RPMI8226 (cell line): ENCODE measurements around the gene TRIO.

ENCODE experiments used
- DNase-seq: peaks from one replicate; pipeline ENCODE4 v3.0.0-alpha.2; 2015

TRIO gene

DNA sequence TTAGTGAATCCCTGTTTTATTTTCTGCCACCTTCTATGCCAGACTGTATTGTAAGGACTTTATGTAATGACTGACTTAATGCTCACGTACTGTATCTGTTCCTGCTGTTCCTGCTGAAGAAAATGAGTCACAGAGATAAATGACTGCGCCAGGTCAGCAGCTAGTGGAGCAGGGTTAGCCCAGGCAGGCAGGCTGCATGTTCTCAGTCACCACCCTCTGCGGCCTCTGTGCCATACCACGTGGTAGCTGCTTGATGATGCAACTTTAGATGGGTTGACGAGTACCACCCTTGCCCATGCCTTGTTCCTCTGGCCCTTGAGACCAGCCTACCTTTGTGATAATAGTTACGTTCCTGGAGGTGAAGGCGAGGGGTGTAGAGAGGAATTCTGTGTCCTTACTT, 161.9 kb downstream of the TRIO start:
- DNase-seq: no peak

DNA sequence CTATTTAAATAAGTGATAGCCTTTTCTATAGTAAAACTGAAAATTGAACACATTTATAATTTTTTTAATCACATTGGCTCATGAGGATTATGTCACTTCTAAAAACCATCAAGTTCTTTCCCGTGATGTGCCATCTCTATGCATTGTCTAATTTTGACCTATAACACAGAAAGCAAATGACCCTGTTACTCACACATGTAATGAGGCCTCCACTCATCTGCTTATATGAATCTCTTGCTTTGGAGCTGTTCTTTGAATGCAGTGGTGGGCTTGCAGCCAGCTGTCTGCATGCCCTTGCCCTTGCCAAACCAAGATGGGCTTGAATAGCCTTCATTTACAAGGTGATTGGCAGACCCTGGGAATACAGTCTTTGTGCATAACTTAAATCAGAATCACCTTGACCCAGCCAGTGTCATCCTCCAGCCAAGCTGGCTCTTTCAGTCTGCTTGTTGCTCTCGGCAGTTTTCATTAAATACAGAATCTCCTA, 163.2 kb downstream of the TRIO start:
- DNase-seq: no peak

DNA sequence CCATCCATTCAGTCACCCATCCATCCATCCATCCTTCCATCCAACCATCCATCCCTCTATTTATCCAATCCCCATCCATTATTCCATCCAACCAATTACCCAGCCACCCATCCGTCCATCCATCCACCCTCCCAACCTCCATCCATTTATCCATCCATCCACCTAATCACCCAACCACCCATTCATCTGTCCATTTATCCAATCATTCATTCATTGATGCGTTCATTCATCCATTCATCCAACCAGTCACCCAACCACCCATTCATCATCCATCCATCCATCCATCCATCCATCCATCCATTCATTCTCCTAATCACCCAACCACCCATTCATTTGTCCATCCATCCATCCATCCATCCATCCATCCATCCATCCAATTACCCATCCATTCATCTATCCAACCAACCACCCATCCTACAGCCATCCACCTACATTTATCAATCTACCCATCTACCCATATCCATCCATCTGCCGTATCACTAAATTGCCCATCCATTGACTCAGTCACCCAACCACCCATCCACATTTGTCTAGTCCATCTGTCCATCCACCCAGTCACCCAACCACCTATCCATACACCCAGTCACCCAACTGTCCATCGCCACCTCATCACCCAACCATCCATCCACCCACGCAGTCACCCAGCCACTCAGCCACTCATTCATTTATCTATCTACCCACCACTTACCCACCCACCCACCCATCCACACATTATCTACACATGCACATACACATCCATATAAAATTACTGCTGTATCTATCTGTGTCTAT, 165.4 kb downstream of the TRIO start:
- DNase-seq: no peak

DNA sequence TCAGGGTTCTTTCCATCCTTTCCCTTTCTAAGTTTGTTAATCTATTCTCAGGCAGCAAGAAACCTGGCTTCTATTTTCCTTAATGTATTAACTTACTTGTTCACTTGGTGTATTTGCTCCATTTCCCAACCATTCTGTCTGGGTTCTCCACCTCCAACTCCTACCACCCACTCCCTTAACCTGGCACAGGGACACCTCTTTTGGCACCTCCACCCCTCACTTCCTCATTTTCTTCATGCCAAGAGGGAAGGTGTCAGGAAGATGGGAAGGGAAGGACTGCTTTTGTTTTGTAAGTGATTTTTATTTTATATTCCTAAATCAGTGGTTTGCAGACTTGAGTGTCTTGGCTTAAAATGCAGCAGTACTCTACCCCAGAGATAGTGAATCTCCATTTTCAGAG, 166.1 kb downstream of the TRIO start:
- no peak for DNase-seq

DNA sequence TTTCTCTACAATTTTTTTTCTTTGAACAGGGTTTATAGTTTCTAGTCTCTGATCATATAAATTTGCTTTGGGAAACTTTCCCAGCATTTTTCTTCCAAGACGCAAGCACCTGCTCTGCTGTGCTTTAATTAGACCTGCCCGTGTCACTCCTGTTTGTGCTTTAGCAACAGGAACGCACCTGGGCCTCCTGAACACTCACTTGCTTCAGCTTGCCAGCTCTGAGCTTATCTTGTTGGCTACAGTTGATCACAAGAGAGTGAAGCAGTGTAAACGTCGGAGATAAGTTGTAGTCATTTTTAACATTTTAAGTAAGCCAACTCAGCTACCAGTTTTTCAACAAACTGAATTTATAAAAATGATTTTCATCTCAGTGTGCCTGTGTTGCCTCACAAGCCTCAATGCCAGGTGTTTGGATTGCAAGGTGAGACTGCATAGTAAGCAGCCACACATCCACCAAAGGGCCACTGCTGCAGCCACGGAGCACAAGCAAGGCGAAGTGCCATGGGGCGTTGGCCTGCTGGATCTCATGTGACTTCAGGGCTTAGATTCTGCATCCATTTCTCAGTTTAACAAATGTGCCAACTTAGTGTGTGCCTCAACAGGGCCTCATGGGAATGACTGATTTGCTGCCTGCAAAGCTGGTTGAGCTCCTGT, 166.9 kb downstream of the TRIO start:
- DNase-seq: no peak

DNA sequence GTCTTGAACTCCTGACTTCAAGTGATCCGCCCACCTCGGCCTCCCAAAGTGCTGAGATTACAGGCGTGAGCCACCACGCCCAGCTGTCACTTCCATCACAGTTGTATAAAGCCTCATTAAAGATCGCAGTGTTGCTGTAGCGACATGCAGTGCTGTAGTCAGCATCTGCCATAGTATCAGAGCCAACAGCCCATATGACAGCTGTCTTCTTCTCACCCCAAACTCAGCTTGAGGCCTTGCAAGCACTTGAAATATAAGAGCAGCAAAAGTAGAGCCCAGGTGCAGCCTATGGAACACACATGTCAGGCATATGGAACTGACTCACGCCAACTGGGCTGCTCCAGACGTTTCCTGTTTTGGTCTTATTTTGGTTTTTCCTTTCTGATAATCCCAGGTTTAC, 167.8 kb downstream of the TRIO start:
- DNase-seq: no peak

DNA sequence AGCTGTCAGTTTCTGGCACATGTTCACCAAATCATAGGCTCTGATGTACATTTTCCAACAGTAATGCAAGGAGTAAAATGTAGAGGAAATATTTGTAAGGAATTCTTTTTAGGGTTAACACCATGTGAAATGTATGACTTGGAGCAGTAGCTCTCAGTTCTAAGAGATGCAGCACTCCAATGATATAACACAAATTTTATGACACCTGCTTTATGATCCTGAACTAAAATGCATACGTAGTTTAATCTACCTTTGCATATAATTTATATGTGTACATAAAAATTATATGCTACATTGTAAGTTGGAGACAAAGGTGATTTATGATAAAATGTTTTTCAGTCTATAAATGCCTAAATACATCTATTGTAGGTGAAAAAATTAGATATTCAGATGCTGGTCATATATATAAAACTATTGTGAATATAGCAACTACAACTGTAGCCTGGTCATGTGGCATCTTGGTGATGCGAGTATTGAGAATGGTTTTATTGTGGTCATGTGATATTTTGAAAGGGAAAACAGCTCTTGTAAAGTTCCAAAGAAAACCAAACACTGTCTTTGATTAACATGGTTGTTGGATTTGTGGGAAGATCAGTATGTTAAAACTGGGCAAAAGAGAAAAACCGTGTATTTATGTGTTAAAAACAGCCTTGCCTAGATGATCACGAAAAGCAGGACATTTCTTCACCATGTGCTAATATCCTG, 171.0 kb downstream of the TRIO start:
- no peak for DNase-seq

DNA sequence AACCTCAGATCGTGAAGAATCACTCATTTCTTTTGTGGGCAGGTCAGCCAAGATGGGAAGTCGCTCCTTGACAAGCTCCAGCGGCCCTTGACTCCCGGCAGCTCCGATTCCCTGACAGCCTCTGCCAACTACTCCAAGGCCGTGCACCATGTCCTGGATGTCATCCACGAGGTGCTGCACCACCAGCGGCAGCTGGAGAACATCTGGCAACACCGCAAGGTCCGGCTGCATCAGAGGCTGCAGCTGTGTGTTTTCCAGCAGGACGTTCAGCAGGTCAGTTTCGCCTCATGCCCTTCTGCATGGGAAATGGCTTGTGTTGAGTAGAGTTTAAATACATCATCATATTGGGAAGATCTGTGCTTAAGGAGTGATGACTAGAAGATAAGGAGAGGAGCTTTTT, 173.3 kb downstream of the TRIO start:
- DNase-seq: no peak

DNA sequence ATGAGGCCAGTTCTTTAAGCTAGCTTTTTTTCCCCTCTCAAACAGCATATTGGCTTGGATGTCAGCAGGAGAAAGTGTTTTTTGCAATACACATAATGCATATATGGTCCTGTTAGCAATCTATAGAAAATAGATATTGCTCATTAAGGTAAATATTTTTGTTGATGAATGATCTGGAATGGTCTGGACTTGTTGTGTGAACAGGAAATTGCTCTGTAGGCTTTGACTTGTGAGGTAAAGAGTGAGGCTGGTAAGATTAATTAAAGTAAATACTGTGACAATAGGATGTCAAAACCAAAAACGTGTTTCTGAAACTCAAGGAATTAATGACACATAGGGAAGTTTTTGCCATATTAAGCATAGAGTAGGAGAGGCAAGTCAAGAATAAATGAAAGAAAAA, 176.0 kb downstream of the TRIO start:
- DNase-seq: no peak

DNA sequence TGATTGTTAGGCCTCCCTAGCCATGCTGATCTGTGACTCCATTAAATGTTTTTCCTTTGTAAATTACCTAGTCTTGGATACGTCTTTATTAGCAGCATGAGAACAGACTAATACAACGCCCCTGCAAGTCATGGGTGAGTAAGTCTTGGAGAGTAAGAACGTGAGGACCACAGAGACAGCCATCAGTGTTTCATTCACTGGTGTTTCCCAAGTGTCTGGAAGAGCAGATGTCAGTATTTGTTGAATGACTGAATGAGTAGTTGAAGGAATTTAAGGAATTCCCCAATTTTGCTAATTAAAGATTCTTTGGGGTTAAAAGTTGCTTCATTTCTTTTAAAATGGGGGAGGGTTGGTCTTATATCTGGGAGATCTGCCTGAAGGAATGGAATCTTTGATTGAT, 178.8 kb downstream of the TRIO start:
- DNase-seq: no peak

DNA sequence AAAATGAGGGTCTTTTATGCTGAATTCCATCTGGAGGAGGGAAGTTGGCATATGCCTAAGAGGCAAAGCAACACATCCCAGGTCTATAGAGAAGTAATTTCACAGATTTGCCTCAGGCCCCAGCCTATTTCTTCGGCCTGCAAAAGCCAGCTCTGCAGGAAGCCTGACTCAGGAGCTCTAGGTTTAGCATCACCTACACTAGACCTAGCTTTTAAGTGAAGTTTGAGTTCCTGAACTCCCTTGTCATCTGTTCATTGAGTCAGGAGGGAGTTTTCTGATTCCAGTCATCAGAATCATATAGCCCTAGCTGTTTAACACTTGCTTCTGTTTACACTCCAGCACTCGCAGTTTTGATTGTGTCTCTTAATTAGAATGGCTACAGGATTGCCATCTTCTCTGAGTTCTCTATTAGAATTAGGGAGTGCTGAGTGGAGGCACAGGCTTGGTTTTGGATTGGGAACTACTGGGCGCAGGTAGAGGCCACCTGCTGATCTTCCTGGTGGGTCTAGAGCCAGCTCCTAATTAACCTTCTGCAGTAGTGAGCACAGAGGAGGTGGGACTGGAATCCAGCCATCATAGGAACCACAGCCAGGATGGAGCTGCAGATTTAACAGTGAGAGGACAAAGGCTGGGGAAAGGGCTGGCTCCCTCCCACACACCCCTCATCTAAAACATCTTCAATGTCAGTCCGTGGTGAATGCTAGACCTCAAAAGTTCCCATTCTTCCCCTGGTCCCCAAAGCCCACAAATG, 179.5 kb downstream of the TRIO start:
- no peak for DNase-seq

DNA sequence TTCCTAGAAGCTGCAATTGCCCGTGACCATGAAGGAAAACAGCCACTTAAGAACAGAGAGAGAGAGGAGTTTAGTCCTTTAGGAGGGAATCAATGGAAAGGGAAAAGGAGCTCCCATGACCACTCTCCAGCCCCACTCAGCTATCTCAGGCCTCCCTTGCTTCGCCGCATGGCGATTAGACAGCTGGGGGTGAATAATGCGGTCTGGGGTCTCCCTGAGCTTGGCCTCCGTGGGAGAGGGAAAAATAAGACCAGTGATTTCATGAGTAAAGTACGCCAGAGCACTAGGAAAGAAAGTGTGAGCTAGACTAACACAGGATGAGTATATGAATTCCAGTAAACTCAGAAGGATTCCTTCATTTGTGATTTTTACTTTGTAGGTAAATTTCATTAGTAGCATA, 180.3 kb downstream of the TRIO start:
- DNase-seq: no peak

DNA sequence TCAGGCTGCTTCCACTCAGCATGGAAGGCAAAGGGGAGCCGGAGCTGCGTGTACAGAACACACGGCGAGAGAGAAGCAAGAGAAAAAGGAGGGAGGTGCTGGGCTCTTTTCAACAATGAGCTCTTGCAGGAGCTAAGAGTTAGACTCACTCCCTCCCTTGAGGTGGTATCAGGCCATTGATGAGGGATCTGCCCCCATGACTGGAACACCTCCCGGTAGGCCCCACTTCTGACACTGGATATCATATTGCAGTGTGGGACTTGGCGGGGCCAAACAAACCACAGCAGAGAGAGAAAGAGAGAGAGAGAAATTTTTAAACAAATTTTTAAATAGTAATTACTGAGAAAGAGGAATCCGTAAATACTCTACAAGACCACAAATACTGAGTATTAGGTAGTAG, 182.2 kb downstream of the TRIO start:
- no peak for DNase-seq

DNA sequence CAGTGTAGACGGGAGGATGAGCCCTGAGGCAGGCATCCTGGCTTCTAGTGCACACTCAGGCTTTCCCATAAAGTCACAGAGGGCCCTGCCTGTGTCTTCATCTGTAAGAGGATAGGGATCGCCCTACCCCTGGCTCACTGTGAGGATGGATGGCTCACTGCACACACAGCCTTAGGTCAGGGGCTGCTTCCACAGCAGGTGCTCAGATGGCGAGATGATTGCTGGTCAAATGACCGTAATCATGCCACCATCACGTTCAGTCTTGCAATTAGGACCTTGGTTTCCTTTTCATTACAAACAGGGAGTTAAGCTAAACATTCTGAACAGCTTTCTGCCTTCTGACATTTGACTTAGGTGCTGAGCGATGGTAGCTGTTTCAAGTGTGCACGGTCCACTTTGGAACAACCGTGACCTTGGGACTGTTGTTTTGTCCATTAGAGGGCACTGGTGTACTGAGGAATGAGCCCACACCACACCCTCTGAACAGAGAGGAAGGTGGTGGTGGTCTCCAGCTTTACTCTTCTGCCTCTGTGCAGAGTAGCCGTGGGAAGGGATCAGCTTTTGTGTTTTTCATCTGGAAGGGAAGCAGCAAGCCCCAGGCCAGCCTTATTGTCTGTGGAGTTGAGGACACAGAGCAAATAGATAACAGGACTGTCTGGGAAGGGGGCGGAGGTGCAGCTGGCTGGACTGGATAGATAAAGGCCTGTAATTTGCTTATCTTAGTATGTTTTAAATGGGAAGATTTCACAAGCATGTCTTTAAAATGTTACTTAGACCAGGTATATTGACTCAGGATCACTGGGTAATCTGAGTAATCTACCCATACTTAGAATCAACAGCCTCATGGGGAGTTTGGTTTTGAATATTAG, 183.1 kb downstream of the TRIO start:
- no peak for DNase-seq

DNA sequence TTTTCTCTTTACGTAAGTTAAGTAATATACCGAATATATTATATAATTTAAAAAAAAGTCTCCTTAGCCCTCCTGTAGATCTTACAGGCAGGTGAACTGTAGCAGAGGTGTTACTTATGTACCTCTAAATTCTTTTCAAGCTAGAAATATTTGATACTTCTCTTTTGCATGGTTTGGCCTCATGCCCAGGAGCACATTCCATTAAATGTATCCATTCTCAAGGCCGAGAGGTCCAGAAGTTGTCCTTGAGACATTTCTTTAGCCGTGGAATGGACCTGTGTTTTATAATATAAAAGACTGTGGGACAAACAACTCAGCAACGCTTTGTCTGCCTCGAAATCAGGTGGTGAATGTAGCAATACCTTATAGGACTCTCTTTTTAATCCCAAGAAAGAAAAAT, 184.5 kb downstream of the TRIO start:
- no peak for DNase-seq

DNA sequence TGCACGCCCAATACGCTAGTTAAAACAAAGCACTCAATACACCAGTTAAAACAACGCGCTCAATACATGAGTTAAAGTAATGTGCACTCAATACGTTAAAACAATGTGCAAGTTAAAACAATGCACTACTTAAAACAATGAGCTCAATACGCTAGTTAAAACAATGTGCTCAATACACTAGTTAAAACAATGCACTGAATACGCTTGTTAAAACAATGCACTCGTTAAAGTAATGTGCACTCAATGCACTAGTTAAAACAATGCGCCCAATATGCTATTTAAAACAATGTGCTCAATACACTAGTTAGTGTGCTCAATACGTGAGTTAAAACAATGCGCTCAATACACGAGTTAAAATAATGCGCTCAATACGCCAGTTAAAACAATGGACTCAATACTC, 185.0 kb downstream of the TRIO start:
- no peak for DNase-seq

DNA sequence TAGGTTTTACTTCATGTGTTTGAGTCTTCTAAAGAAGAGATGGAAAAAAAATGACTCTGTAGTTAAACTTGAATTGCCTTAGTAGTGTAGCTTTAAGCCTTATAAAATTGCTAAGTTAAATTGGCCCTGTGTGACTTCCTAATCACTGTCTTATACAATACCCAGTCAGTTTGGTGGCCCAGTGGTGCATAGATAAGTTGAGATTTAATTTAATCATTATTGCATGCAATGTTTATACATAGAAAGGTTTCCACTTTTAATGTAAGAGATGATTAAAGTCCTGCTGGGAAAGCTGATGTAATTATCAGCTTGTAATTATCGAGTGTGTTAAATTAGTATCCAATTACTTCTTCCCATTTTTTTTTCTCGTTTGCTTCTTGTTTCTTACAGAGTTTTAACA, 187.1 kb downstream of the TRIO start:
- no peak for DNase-seq

DNA sequence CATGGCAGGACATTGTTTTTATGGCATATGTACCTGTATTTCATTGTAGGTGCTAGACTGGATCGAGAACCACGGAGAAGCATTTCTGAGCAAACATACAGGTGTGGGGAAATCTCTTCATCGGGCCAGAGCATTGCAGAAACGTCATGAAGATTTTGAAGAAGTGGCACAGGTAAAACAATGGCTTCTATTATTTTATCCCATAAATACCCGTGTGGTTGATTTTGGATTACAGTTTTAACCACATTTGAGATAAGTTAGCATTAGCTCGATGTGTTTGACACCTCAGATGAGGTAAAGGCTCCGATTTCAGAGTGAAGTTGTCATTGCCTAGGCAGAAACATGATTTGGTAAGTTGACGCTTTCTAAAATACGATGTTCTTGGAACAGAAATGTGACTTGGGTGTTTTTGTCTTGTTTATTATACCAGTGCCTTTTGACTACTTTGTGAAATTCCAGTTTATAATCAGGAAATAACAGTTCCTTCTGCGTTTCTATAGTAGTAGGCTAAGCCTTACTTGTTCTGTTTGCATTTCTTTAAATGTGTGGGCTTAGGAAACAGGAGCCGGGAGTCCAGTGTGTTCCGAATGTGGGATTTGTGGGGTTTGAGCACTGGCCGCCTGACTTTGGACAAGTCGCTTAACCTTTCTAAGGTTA, 187.7 kb downstream of the TRIO start:
- no peak for DNase-seq

DNA sequence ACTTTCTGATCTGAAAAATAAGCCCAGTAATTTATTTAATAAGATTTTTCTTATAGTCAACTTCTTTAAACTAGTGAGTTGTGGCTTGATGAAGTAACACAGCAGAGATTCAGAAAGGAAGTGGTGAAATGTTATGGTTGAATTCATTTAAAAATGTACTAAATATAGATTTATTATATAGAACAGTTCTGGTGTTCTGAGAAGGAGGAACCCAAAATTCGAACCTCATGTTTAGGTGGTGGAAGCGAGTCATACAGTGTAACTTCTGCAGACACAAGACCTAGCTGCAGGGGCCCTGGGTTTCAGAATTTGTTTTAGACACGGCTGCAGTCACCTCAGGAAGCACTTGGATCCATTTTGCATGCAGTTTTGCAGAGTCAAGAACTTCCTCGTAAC, 188.2 kb downstream of the TRIO start:
- no peak for DNase-seq

DNA sequence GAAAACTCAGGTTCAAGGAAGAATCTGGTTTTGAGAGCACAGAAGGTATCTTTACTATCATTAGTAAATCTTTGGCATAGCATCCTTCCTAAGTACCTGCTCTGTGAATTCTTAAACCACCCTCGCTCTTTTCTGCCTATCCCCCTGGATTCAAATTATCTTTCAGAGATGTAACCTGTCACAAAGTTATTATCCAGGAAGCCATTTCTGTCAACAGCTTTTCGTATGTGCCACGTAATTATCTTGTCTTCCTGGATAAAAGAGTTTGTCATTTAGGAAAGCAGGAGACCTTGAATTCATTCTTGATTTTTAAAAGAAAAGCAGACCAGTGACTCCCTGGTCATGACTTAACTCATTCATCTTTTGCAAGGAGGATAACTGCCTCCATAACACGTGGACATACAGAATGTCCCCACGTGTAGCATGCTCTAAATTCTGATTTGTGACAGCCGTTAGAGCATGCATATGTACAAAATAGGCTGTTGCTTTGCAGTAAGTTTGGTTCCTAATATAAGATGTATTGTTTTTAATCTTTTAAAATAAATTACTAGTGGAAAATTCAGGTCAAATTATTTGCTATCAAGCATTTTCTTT, 189.0 kb downstream of the TRIO start:
- DNase-seq: no peak

DNA sequence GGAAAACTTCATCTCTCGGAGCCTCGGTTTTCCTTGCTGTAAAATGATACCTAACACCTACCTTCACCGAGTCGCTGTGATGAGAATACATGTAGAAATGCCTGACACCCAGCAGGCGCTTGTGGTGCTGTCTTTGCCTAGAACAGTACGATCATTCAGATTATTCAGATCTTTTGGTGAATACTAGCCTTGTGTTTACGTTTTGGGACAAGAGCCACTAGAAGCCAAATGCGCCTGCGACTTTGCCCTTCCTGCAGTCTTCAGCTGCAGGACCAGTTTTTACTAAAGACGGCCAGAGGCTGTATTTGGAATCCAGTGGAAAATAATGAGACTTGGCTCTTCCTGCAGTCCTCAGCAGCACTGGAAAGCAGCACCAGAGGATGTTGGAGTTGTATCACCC, 189.6 kb downstream of the TRIO start:
- no peak for DNase-seq
